Esophagus squamous epithelium (tissue), 5 donors: ENCODE data around the gene UBE2QL1. TPM values are rescaled to one million over a fixed set of nuclear protein-coding genes. Genes with fewer than 3 reads are reported as not detected.

Experiments used
- DNase-seq: peaks from one replicate; lab custom pipeline; 2025; lab: John Stamatoyannopoulos, UW
- H3K27ac ChIP-seq, 4 donors: fragments of 200-600 bp; sonication (generic); one replicate each; pipeline ENCODE4 v1.5.1; 2016 to 2019; ENCODE audit warnings: mild to moderate bottlenecking in 1 of 4
- H3K27me3 ChIP-seq, 4 donors: fragments of 200-600 bp; sonication (generic); 1 replicate in 3 of 4; 2 replicates in 1 of 4; pipeline versions ENCODE4 v1.5.1 to v1.6.0; 2017 to 2021; ENCODE audit warnings: antibody characterized with exemption in 1 of 4
- H3K36me3 ChIP-seq, 3 donors: fragments of 200-600 bp; sonication (generic); one replicate each; pipeline ENCODE4 v1.5.1; 2016 to 2019
- H3K4me1 ChIP-seq, 3 donors: fragments of 200-600 bp; sonication (generic); one replicate each; pipeline ENCODE4 v1.5.1; 2017 to 2019
- H3K4me3 ChIP-seq, 4 donors: fragments of 200-600 bp; sonication (generic); 1 replicate in 3 of 4; 2 replicates in 1 of 4; pipeline ENCODE4 v1.5.1; 2016 to 2019; ENCODE audit warnings: mild to moderate bottlenecking in 2 of 4, moderate library complexity in 1 of 4
- H3K9me3 ChIP-seq, 3 donors: fragments of 200-600 bp; sonication (generic); one replicate each; pipeline ENCODE4 v1.5.1; 2016 to 2019
- POLR2A ChIP-seq, 4 donors: fragments of 450-650 bp; IDR thresholded peaks; one replicate each; pipeline ENCODE4 v1.6.1; 2017; ENCODE audit warnings: antibody characterized with exemption in 4 of 4, mild to moderate bottlenecking in 4 of 4, moderate library complexity in 3 of 4
- WGBS, 2 donors: methylation state at CpG; one replicate each; pipeline ENCODE4 v1.1.5; 2018; 5-methylcytosine and 5-hydroxymethylcytosine counted together
- intact Hi-C: fragments of 100-400 bp; cut with DNase I; formaldehyde crosslinking; loops from one replicate; pipeline ENCODE4 v1.15.0; 2022
- total RNA-seq, 4 donors: library from RNA; depleted of rRNA; stranded (reverse); fragments of >200 nt; gene quantifications; one replicate each; pipeline ENCODE4 v1.1.0, GENCODE V29; 2016
- TF ChIP-seq, protein P1 (sequence below), 6 experiments: fragments of 450-650 bp in 4 of 6; fragments of 200-600 bp in 2 of 6; sonication (generic) in 2 of 6; IDR thresholded peaks; one replicate each; pipeline ENCODE4 v1.5.1; 2016 to 2019; ENCODE audit warnings: antibody characterized with exemption in 6 of 6, mild to moderate bottlenecking in 4 of 6, moderate library complexity in 4 of 6
- donor health status: DM: yes; HTN: yes; CAD: no.

UBE2QL1 gene
- total RNA-seq, 4 donors from 2014 or later: 0.27 to 1.5 (median 0.33) TPM

- WGBS, 2 donors: 82 to 86% methylated on average over 4 of the region's 4 CpGs
- H3K4me3 ChIP-seq: no peak overlapping the region
- DNase-seq: no peak
- peaks cover 0 to 16% (median 0%) of the 10 kb centered on the region in 3 donors for H3K4me1 ChIP-seq
- no peaks in the 10 kb centered on the region for H3K36me3 ChIP-seq
- no peaks in the 10 kb centered on the region for H3K9me3 ChIP-seq
- peaks cover 0 to 18% (median 0%) of the 10 kb centered on the region in 4 donors for H3K27me3 ChIP-seq
- H3K27ac ChIP-seq: no peak overlapping the region
- no peak for TF ChIP-seq POLR2A (IDR thresholded peaks at IDR 0.05)
- TF ChIP-seq, protein P1, sequence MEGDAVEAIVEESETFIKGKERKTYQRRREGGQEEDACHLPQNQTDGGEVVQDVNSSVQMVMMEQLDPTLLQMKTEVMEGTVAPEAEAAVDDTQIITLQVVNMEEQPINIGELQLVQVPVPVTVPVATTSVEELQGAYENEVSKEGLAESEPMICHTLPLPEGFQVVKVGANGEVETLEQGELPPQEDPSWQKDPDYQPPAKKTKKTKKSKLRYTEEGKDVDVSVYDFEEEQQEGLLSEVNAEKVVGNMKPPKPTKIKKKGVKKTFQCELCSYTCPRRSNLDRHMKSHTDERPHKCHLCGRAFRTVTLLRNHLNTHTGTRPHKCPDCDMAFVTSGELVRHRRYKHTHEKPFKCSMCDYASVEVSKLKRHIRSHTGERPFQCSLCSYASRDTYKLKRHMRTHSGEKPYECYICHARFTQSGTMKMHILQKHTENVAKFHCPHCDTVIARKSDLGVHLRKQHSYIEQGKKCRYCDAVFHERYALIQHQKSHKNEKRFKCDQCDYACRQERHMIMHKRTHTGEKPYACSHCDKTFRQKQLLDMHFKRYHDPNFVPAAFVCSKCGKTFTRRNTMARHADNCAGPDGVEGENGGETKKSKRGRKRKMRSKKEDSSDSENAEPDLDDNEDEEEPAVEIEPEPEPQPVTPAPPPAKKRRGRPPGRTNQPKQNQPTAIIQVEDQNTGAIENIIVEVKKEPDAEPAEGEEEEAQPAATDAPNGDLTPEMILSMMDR (IDR thresholded peaks at IDR 0.05): no peak
- intact Hi-C loops: no loop called here
Observed at GRCh38 chr5:6403416-6403815, 45.2 kb upstream of the UBE2QL1 start.

DNA sequence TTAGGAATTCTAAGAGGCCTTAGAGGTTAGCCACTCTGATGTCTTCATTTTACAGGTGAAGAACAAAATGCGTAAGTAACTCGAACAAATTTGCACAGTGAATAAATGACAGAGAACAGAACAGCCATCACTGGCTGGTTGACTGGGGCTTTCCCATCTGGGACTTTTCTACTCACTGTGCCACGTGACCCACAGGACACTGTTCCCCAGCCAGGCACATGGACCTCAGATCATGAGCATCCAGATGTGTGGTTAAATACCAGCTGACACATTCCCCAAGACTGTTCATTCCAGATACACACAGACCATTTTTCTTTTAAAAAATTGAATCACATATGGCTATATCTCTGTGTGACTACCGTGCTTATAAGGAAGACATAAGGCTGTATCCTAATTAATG is 44.5 kb upstream of the UBE2QL1 start:
- DNase-seq: no peak
- Histone ChIP-seq H3K4me3 (no peak overlapping the region), H3K4me1 (peaks cover 0 to 16% (median 0%) of the 10 kb centered on the region in 3 donors), H3K36me3 (no peaks in the 10 kb centered on the region), H3K27me3 (peaks cover 0 to 20% (median 0%) of the 10 kb centered on the region in 4 donors), H3K27ac (no peak overlapping the region), H3K9me3 (no peaks in the 10 kb centered on the region)
- TF ChIP-seq POLR2A (IDR thresholded peaks at IDR 0.05): no peak
- TF ChIP-seq, protein P1 (IDR thresholded peaks at IDR 0.05): no peak
- intact Hi-C loops: no loop called here
- 71 to 79% methylated on average over 4 of the region's 4 CpGs for WGBS, 2 donors

DNA sequence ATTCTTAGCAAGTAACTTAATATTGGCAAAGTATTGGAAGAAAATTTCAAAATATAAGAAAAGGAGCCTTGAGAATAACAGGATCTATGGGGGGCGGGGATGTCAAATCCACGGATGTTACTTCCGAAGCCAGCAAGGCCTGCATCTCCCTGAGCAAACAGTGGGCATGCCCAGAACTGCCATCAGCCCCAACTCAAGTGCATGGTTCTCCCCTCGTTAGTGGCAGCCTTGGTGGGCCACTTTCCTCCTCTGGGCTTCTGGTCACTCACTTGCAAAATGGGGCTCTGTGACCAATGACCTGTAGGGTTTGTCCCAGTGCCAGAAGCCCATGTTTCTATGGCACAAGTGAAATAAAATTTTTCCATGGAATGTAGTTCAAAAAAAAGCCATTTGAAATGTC is 43.1 kb upstream of the UBE2QL1 start:
- H3K9me3 ChIP-seq: no peaks in the 10 kb centered on the region
- peaks cover 0 to 20% (median 0%) of the 10 kb centered on the region in 4 donors for H3K27me3 ChIP-seq
- intact Hi-C loops: no loop called here
- 48 to 62% methylated on average over 4 of the region's 4 CpGs for WGBS, 2 donors
- H3K36me3 ChIP-seq: no peaks in the 10 kb centered on the region
- no peak for DNase-seq
- no peak overlapping the region for H3K27ac ChIP-seq
- TF ChIP-seq, protein P1 (IDR thresholded peaks at IDR 0.05): no peak
- TF ChIP-seq POLR2A (IDR thresholded peaks at IDR 0.05): no peak
- H3K4me1 ChIP-seq: peaks cover 0 to 8% (median 0%) of the 10 kb centered on the region in 3 donors
- H3K4me3 ChIP-seq: no peak overlapping the region

GRCh38 chr5:6407558-6408259 is 41.0 kb upstream of the UBE2QL1 start:
- TF ChIP-seq, protein P1 (IDR thresholded peaks at IDR 0.05): no peak
- TF ChIP-seq POLR2A (IDR thresholded peaks at IDR 0.05): no peak
- H3K27me3 ChIP-seq: peaks cover 0 to 21% (median 0%) of the 10 kb centered on the region in 4 donors
- intact Hi-C loops: no loop called here

DNA sequence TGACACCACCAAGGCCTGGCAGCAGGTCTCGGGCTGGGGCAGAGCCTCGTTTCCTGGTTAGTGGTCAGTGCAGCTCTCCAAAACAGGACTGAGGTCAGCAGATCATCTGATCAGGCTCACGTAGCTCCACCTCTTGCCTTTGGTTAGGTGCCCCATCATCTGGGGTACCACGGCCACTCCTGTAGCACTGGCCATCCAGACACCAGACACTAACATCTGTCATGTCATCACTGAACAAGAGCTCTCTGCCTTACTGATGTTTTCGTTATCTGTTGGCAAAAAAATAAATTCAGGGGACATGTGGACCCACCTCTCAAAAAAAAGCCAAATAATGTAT is 40.4 kb upstream of the UBE2QL1 start:
- Histone ChIP-seq H3K36me3 (no peaks in the 10 kb centered on the region), H3K4me1 (no peaks in the 10 kb centered on the region), H3K27ac (no peak overlapping the region), H3K4me3 (no peak overlapping the region), H3K27me3 (peaks cover 0 to 26% (median 0%) of the 10 kb centered on the region in 4 donors), H3K9me3 (no peaks in the 10 kb centered on the region)
- no peak for TF ChIP-seq POLR2A (IDR thresholded peaks at IDR 0.05)
- TF ChIP-seq, protein P1 (IDR thresholded peaks at IDR 0.05): no peak
- intact Hi-C loops: no loop called here
- DNase-seq: no peak
- 96% methylated on average over 4 of the region's 5 CpGs; no CpG with 5 or more reads in 1 of the 2 donors for WGBS, 2 donors

More at GRCh38 chr5:6407558-6408259, 41.0 kb upstream of the UBE2QL1 start:
- Histone ChIP-seq H3K4me1 (no peaks in the 10 kb centered on the region), H3K4me3 (no peak overlapping the region), H3K27ac (no peak overlapping the region), H3K36me3 (no peaks in the 10 kb centered on the region), H3K9me3 (no peaks in the 10 kb centered on the region)
- no peak for DNase-seq
- 76 to 81% methylated on average over 6 of the region's 6 CpGs for WGBS, 2 donors
